HepG2 (cell line): Measurements from ENCODE around the gene HMHB1. TPM values are rescaled to one million over a fixed set of nuclear protein-coding genes. Genes with fewer than 3 reads are reported as not detected.

Source experiments
- ATAC-seq: fragments of 200-7000 bp; cut with Tn5 transposase; 3 replicates; pipeline ENCODE4 v1.9.1; 2020; ENCODE audit warnings: mild to moderate bottlenecking, moderate library complexity
- BruUV-seq: library from RNA; stranded (reverse); fragments of 400-500 nt; replicated peaks from 2 replicates; lab custom pipeline; 2021; lab: Mats Ljungman, UMichigan
- CTCF ChIA-PET: fragments of 300-600 bp; formaldehyde crosslinking; extraction: SDS; loops from one replicate; lab custom pipeline; 2021; ENCODE audit warnings: low total read pairs, inconsistent platforms, low intra/inter-chr PET ratio; lab: Yijun Ruan, JAX
- POLR2A ChIA-PET: fragments of 350-600 bp; sonication (Branson Sonifier 250); formaldehyde crosslinking; loops from one replicate; lab custom pipeline; 2020; ENCODE audit warnings: antibody characterized with exemption, inconsistent platforms; lab: Yijun Ruan, JAX
- DNase-seq: peaks from one replicate; pipeline ENCODE4 v3.0.0-alpha.2; 2015; ENCODE audit warnings: low spot score
- FAIRE-seq: peaks from 3 replicates; lab custom pipeline; 2011; peaks lifted over from hg19 to GRCh38; lab: Jason Lieb, UNC
- H2AFZ ChIP-seq: one replicate; pipeline ENCODE4 v1.6.1; 2011; ENCODE audit warnings: low read length, inconsistent platforms
- H3K27ac ChIP-seq: fragments of 300-600 bp; 3 replicates; pipeline ENCODE4 v1.8.0; 2011; ENCODE audit warnings: mixed run types, mild to moderate bottlenecking, mixed read lengths, low read length, inconsistent platforms; ENCODE audit not compliant: insufficient read depth; ENCODE audit errors: extremely low read length
- H3K27me3 ChIP-seq, 2 experiments: fragments of 200-600 bp in 1 of 2; 2 replicates in 1 of 2; 3 replicates in 1 of 2; pipeline versions ENCODE4 v1.6.0 to v1.8.0; 2011; ENCODE audit warnings: low read length in 2 of 2, mild to moderate bottlenecking in 2 of 2, moderate library complexity in 2 of 2, inconsistent platforms in 1 of 2; ENCODE audit not compliant: insufficient read depth in 2 of 2, control insufficient read depth in 1 of 2
- H3K36me3 ChIP-seq, 2 experiments: fragments of 200-600 bp in 1 of 2; replicated peaks in 1 of 2; 2 replicates in 1 of 2; 3 replicates in 1 of 2; pipeline versions ENCODE4 v1.5.1 to v1.8.0; 2011; ENCODE audit warnings: low read length in 2 of 2, inconsistent platforms in 1 of 2; ENCODE audit not compliant: insufficient read depth in 2 of 2, control insufficient read depth in 1 of 2
- H3K4me1 ChIP-seq: 2 replicates; pipeline ENCODE4 v1.5.1; 2012; ENCODE audit warnings: low read length, inconsistent platforms; ENCODE audit not compliant: insufficient read depth
- H3K4me2 ChIP-seq: 2 replicates; pipeline ENCODE4 v1.6.0; 2011; ENCODE audit warnings: low read depth, low read length, inconsistent platforms
- H3K4me3 ChIP-seq, 3 experiments: fragments of 200-600 bp in 1 of 3; sonication (generic), shearing (Covaris generic) in 1 of 3; replicated peaks in 1 of 3; 2 replicates each; pipeline ENCODE4 v1.5.1; 2011 to 2016; ENCODE audit warnings: low read length in 3 of 3, inconsistent platforms in 2 of 3, low read depth in 2 of 3, mild to moderate bottlenecking in 2 of 3, control low read depth in 1 of 3, mixed read lengths in 1 of 3; ENCODE audit not compliant: insufficient read depth in 1 of 3
- H3K79me2 ChIP-seq: one replicate; pipeline ENCODE4 v1.6.1; 2011; ENCODE audit warnings: low read length, inconsistent platforms; ENCODE audit not compliant: insufficient read depth
- H3K9ac ChIP-seq: 2 replicates; pipeline ENCODE4 v1.6.0; 2011; ENCODE audit warnings: mild to moderate bottlenecking, low read depth, low read length, inconsistent platforms; ENCODE audit not compliant: insufficient read depth
- H3K9me3 ChIP-seq: 2 replicates; pipeline ENCODE4 v1.5.1; 2012; ENCODE audit warnings: mild to moderate bottlenecking, low read length
- H4K20me1 ChIP-seq: 2 replicates; pipeline ENCODE4 v1.6.0; 2011; ENCODE audit warnings: inconsistent platforms, mild to moderate bottlenecking, low read length, moderate library complexity; ENCODE audit not compliant: insufficient read depth
- CBX2 ChIP-seq, 2 experiments: fragments of 200-600 bp in 1 of 2; sonication (generic); formaldehyde crosslinking in 1 of 2; IDR thresholded peaks; 2 replicates each; pipeline versions ENCODE4 v1.7.0 to v1.8.1; 2018 to 2022; ENCODE audit warnings: low read depth in 2 of 2, low read length in 1 of 2, mild to moderate bottlenecking in 1 of 2, missing genetic modification reagents in 1 of 2
- DR1 ChIP-seq: sonication (generic); formaldehyde crosslinking; IDR thresholded peaks from 2 replicates; pipeline ENCODE4 v1.8.0; 2021; ENCODE audit warnings: mild to moderate bottlenecking, missing genetic modification reagents, inconsistent platforms
- HMG20B ChIP-seq: conservative IDR thresholded peaks from 2 replicates; pipeline ENCODE4 v1.6.1; 2016; ENCODE audit warnings: missing genetic modification reagents, missing compliant biosample characterization
- RBFOX2 ChIP-seq: fragments of 200-400 bp; formaldehyde crosslinking; IDR thresholded peaks from 2 replicates; pipeline ENCODE4 v1.6.1; 2017; ENCODE audit warnings: low read depth, mild to moderate bottlenecking, low read length
- SALL2 ChIP-seq: sonication (generic); formaldehyde crosslinking; IDR thresholded peaks from 2 replicates; pipeline ENCODE4 v1.8.1; 2023; ENCODE audit warnings: mild to moderate bottlenecking, missing genetic modification reagents, inconsistent platforms
- ZNF503 ChIP-seq: sonication (generic); formaldehyde crosslinking; IDR thresholded peaks from 2 replicates; pipeline ENCODE4 v1.4.0; 2020; ENCODE audit warnings: missing genetic modification reagents
- ZNF75D ChIP-seq: sonication (generic); formaldehyde crosslinking; IDR thresholded peaks from 2 replicates; pipeline ENCODE4 v1.8.1; 2023; ENCODE audit warnings: missing genetic modification reagents, mild to moderate bottlenecking, borderline replicate concordance
- WGBS: methylation state at CpG from one replicate; pipeline ENCODE4 v1.1.6; 2017; ENCODE audit warnings: low lambda C conversion rate; 5-methylcytosine and 5-hydroxymethylcytosine counted together
- in situ Hi-C: cut with HindIII; loops from 2 replicates; pipeline ENCODE4 v1.10.0; 2017; ENCODE audit warnings: low pct_unique_long_range_greater_than_20kb; ENCODE audit not compliant: extremely low pct_ligation_motif_present
- intact Hi-C: fragments of 100-400 bp; cut with micrococcal nuclease; formaldehyde crosslinking; loops from one replicate; pipeline ENCODE4 v1.10.0; 2022; ENCODE audit not compliant: unreplicated experiment
- polyA plus RNA-seq, 8 experiments: library from polyadenylated mRNA; depleted of rRNA in 3 of 8; stranded (reverse) in 7 of 8; unstranded in 1 of 8; fragments of >200 nt; fragmentation: Illumina TruSeq in 4 of 8; extraction: Trizol in 4 of 8; gene quantifications; 2 replicates each; pipeline versions ENCODE4 v1.2.1 to v1.2.3, GENCODE V29; 2011 to 2016; ENCODE audit warnings: low read depth in 4 of 8, missing spikeins in 1 of 8, mixed read lengths in 1 of 8; ENCODE audit not compliant: insufficient read depth in 1 of 8
- total RNA-seq, 5 experiments: library from RNA; depleted of rRNA; stranded (reverse); fragments of >200 nt; fragmentation: Illumina TruSeq; extraction: Trizol; gene quantifications; 2 replicates each; pipeline ENCODE4 v1.2.3, GENCODE V29; 2016; ENCODE audit warnings: low read depth in 1 of 5

The HMHB1 gene
- total and polyA plus RNA-seq, 2 of the 13 experiments (the other 11 are each of a cell fraction or from before 2014, with no cell fraction given) = not detected

- in situ Hi-C loops = no loop called here
- no TSS peak for BruUV-seq
- Histone ChIP-seq H2AFZ (no peak overlapping the region), H3K9ac (no peak overlapping the region), H3K9me3 (no peaks in the 10 kb centered on the region), H3K4me2 (no peak overlapping the region), H3K4me1 (no peaks in the 10 kb centered on the region), H3K79me2 (no peaks in the 10 kb centered on the region), H3K27ac (no peak overlapping the region), H4K20me1 (no peaks in the 10 kb centered on the region), H3K36me3 (no peaks in the 10 kb centered on the region), H3K27me3 (no peaks in the 10 kb centered on the region; a peak in 1 of 5 replicates), H3K4me3 (no peak overlapping the region)
- ChIA-PET CTCF (no interaction called here), POLR2A (no interaction called here)
- FAIRE-seq (no peak), DNase-seq (no peak), ATAC-seq (no peak)
- intact Hi-C loops = no loop called here
- TF ChIP-seq HMG20B (CRISPR knock-in tag) (no peak), CBX2 (IDR thresholded peaks at IDR 0.05; ENCODE audit: low read depth, low read length) (no peak), CBX2 (CRISPR knock-in tag; IDR thresholded peaks at IDR 0.05; ENCODE audit: low read depth) (no peak), ZNF503 (no peak), ZNF75D (CRISPR knock-in tag) (no peak)
- 77% methylated on average over 4 of the region's 4 CpGs for WGBS
These were observed 35.0 kb upstream of the HMHB1 start for GRCh38 chr5:143776951-143777350.

- no peak for ATAC-seq
- DNase-seq = no peak
- intact Hi-C loops (no loop called here), in situ Hi-C loops (no loop called here)
- Histone ChIP-seq H3K36me3 (no peaks in the 10 kb centered on the region), H4K20me1 (no peaks in the 10 kb centered on the region), H2AFZ (no peak overlapping the region), H3K4me1 (no peaks in the 10 kb centered on the region), H3K9me3 (no peaks in the 10 kb centered on the region), H3K27me3 (no peaks in the 10 kb centered on the region), H3K79me2 (no peaks in the 10 kb centered on the region), H3K27ac (no peak overlapping the region), H3K4me3 (no peak overlapping the region), H3K9ac (no peak overlapping the region), H3K4me2 (no peak overlapping the region)
- WGBS = 65% methylated on average over 2 of the region's 2 CpGs
- no peak for FAIRE-seq
- CTCF ChIA-PET = no interaction called here
- no TSS peak for BruUV-seq
- TF ChIP-seq RBFOX2 (no peak), SALL2 (no peak), DR1 (no peak)
- POLR2A ChIA-PET = no interaction called here
These were observed 32.5 kb upstream of the HMHB1 start for GRCh38 chr5:143779506-143779905.
